Osteoblast (primary cell): ENCODE measurements around the gene TPGS1. TPM values are rescaled to one million over a fixed set of nuclear protein-coding genes. Genes with fewer than 3 reads are reported as not detected.
A peak's percentile ranks its signal among the peaks of the same experiment; 100 is the strongest.

Source experiments
- DNase-seq: peaks from one replicate; pipeline ENCODE4 v3.0.0; 2011; ENCODE audit warnings: low spot score, mixed read lengths; ENCODE audit not compliant: insufficient read length; ENCODE audit errors: missing footprints
- H2AFZ ChIP-seq: 2 replicates; pipeline ENCODE4 v1.6.0; 2011; ENCODE audit warnings: mild to moderate bottlenecking, low read length
- H3K27ac ChIP-seq: 2 replicates; pipeline ENCODE4 v1.5.1; 2011; ENCODE audit warnings: mild to moderate bottlenecking, low read depth, low read length, moderate library complexity
- H3K27me3 ChIP-seq: 2 replicates; pipeline ENCODE4 v1.6.0; 2012; ENCODE audit warnings: mild to moderate bottlenecking, control low read depth, inconsistent platforms, low read length, moderate library complexity; ENCODE audit not compliant: insufficient read depth
- H3K36me3 ChIP-seq: 2 replicates; pipeline ENCODE4 v1.5.1; 2011; ENCODE audit warnings: mild to moderate bottlenecking, low read length, control low read depth, moderate library complexity; ENCODE audit not compliant: insufficient read depth
- H3K4me1 ChIP-seq: 2 replicates; pipeline ENCODE4 v1.5.1; 2011; ENCODE audit warnings: mild to moderate bottlenecking, low read length, control low read depth, moderate library complexity; ENCODE audit not compliant: insufficient read depth
- H3K4me2 ChIP-seq: 2 replicates; pipeline ENCODE4 v1.6.0; 2011; ENCODE audit warnings: mild to moderate bottlenecking, low read length; ENCODE audit not compliant: insufficient read depth
- H3K4me3 ChIP-seq: fragments of 200-600 bp; sonication (generic); 3 replicates; pipeline ENCODE4 v1.5.1; 2012; ENCODE audit warnings: mild to moderate bottlenecking, low read length, inconsistent platforms; ENCODE audit not compliant: insufficient read depth
- H3K79me2 ChIP-seq: 2 replicates; pipeline ENCODE4 v1.6.0; 2012; ENCODE audit warnings: mild to moderate bottlenecking, low read length, control low read depth, inconsistent platforms; ENCODE audit not compliant: insufficient read depth
- H3K9me3 ChIP-seq: 2 replicates; pipeline ENCODE4 v1.5.1; 2011; ENCODE audit warnings: low read depth, low read length, control low read depth
- H4K20me1 ChIP-seq: 2 replicates; pipeline ENCODE4 v1.6.0; 2012; ENCODE audit warnings: mild to moderate bottlenecking, low read length, control low read depth; ENCODE audit not compliant: insufficient read depth
- CTCF ChIP-seq: IDR thresholded peaks from 2 replicates; pipeline ENCODE4 v1.5.1; 2011; ENCODE audit warnings: mild to moderate bottlenecking, low read depth, low read length, moderate library complexity; ENCODE audit errors: extremely low read depth
- total RNA-seq: library from RNA; depleted of rRNA; stranded (reverse); fragments of >200 nt; gene quantifications from 2 replicates; pipeline ENCODE4 v1.2.3, GENCODE V29; 2012

Gene TPGS1
- total RNA-seq, 1 donor: 47.8 TPM

- Histone ChIP-seq H2AFZ (peak overlapping the region; percentile 68), H3K36me3 (peaks cover 11% of the 10 kb centered on the region), H3K4me2 (peak overlapping the region; percentile 97), H3K9me3 (no peaks in the 10 kb centered on the region), H3K27ac (peak overlapping the region; percentile 91), H3K27me3 (no peaks in the 10 kb centered on the region), H4K20me1 (peaks cover 44% of the 10 kb centered on the region), H3K4me1 (peaks cover 10% of the 10 kb centered on the region), H3K79me2 (peaks cover 59% of the 10 kb centered on the region), H3K4me3 (peak overlapping the region; percentile 89)
- no peak for TF ChIP-seq CTCF
- no peak for DNase-seq
These were observed 26.2 kb downstream of the TPGS1 start for GRCh38 chr19:533364-534058.

GRCh38 chr19:534088-534487 is 26.8 kb downstream of the TPGS1 start:
- Histone ChIP-seq H2AFZ (no peak overlapping the region), H3K27ac (peak overlapping the region; percentile 91), H3K4me3 (peak overlapping the region; percentile 89), H3K4me1 (peaks cover 10% of the 10 kb centered on the region), H4K20me1 (peaks cover 50% of the 10 kb centered on the region), H3K36me3 (peaks cover 11% of the 10 kb centered on the region), H3K9me3 (no peaks in the 10 kb centered on the region), H3K79me2 (peaks cover 65% of the 10 kb centered on the region), H3K27me3 (no peaks in the 10 kb centered on the region), H3K4me2 (peak overlapping the region; percentile 97)
- no peak for DNase-seq
- TF ChIP-seq CTCF: peak; percentile 24

GRCh38 chr19:535017-535835 is 27.9 kb downstream of the TPGS1 start:
- Histone ChIP-seq H4K20me1 (peaks cover 50% of the 10 kb centered on the region), H3K27ac (peak overlapping the region; percentile 33), H3K4me1 (peaks cover 10% of the 10 kb centered on the region), H3K9me3 (no peaks in the 10 kb centered on the region), H2AFZ (no peak overlapping the region), H3K79me2 (peaks cover 69% of the 10 kb centered on the region), H3K4me2 (no peak overlapping the region), H3K36me3 (peaks cover 11% of the 10 kb centered on the region), H3K27me3 (no peaks in the 10 kb centered on the region), H3K4me3 (no peak overlapping the region)
- no peak for TF ChIP-seq CTCF
- DNase-seq: peak; percentile 94
